Keratinocyte (primary cell): ENCODE measurements around the gene STARD5. TPM values are rescaled to one million over a fixed set of nuclear protein-coding genes. Genes with fewer than 3 reads are reported as not detected.

Source experiments
- DNase-seq: peaks from one replicate; pipeline ENCODE4 v3.0.0-alpha.2; 2011; ENCODE audit warnings: low read depth, missing footprints, low spot score
- FAIRE-seq: peaks from 2 replicates; lab custom pipeline; 2011; peaks lifted over from hg19 to GRCh38; lab: Jason Lieb, UNC
- H2AFZ ChIP-seq: 2 replicates; pipeline ENCODE4 v1.6.0; 2012; ENCODE audit warnings: low read length, control low read depth, inconsistent platforms; ENCODE audit not compliant: control insufficient read depth
- H3K27ac ChIP-seq: 2 replicates; pipeline ENCODE4 v1.5.1; 2011; ENCODE audit warnings: low read length; ENCODE audit not compliant: control insufficient read depth, insufficient read depth
- H3K27me3 ChIP-seq: 3 replicates; pipeline ENCODE4 v1.6.0; 2011; ENCODE audit warnings: low read length; ENCODE audit not compliant: control insufficient read depth, insufficient read depth; ENCODE audit errors: extremely low read depth
- H3K36me3 ChIP-seq, 2 experiments: 2 replicates in 1 of 2; 3 replicates in 1 of 2; pipeline ENCODE4 v1.5.1; 2011; ENCODE audit warnings: low read length in 2 of 2, mild to moderate bottlenecking in 1 of 2; ENCODE audit not compliant: control insufficient read depth in 2 of 2, insufficient read depth in 2 of 2; ENCODE audit errors: extremely low read depth in 1 of 2
- H3K4me1 ChIP-seq: 3 replicates; pipeline ENCODE4 v1.5.1; 2011; ENCODE audit warnings: low read length; ENCODE audit not compliant: control insufficient read depth, insufficient read depth; ENCODE audit errors: extremely low read depth
- H3K4me2 ChIP-seq: 3 replicates; pipeline ENCODE4 v1.6.0; 2011; ENCODE audit warnings: low read depth, low read length; ENCODE audit not compliant: control insufficient read depth, insufficient read depth; ENCODE audit errors: extremely low read depth
- H3K4me3 ChIP-seq, 3 experiments: fragments of 200-600 bp in 1 of 3; sonication (generic) in 1 of 3; 2 replicates in 2 of 3; 3 replicates in 1 of 3; pipeline ENCODE4 v1.5.1; 2011 to 2016; ENCODE audit warnings: low read length in 3 of 3, mild to moderate bottlenecking in 3 of 3, control low read depth in 2 of 3, inconsistent platforms in 1 of 3, low read depth in 1 of 3, mixed read lengths in 1 of 3, mixed run types in 1 of 3, moderate library complexity in 1 of 3; ENCODE audit not compliant: control insufficient read depth in 2 of 3, insufficient read depth in 2 of 3; ENCODE audit errors: extremely low read depth in 1 of 3
- H3K79me2 ChIP-seq: 2 replicates; pipeline ENCODE4 v1.6.0; 2012; ENCODE audit warnings: low read length; ENCODE audit not compliant: control insufficient read depth, insufficient read depth
- H3K9ac ChIP-seq: 3 replicates; pipeline ENCODE4 v1.6.0; 2011; ENCODE audit warnings: low read length; ENCODE audit not compliant: control insufficient read depth, insufficient read depth; ENCODE audit errors: extremely low read depth
- H3K9me1 ChIP-seq: 3 replicates; pipeline ENCODE4 v1.6.0; 2011; ENCODE audit warnings: low read length; ENCODE audit not compliant: control insufficient read depth, insufficient read depth; ENCODE audit errors: extremely low read depth
- H3K9me3 ChIP-seq: 2 replicates; pipeline ENCODE4 v1.5.1; 2012; ENCODE audit warnings: low read depth, low read length; ENCODE audit not compliant: control insufficient read depth
- H4K20me1 ChIP-seq: 3 replicates; pipeline ENCODE4 v1.6.0; 2011; ENCODE audit warnings: low read length; ENCODE audit not compliant: control insufficient read depth, insufficient read depth; ENCODE audit errors: extremely low read depth
- EZH2 ChIP-seq: IDR thresholded peaks from one replicate; pipeline ENCODE4 v1.6.1; 2012; ENCODE audit warnings: inconsistent platforms, mild to moderate bottlenecking, low read length, moderate library complexity
- dilution Hi-C: fragments of 300-500 bp; cut with MboI; formaldehyde crosslinking; loops from one replicate; pipeline ENCODE4 v1.7.0; 2020; ENCODE audit warnings: low sequenced_read_pairs; ENCODE audit not compliant: extremely low pct_ligation_motif_present
- polyA plus RNA-seq, 5 experiments: library from polyadenylated mRNA; depleted of rRNA in 3 of 5; stranded (reverse) in 3 of 5; stranded (forward) in 1 of 5; unstranded in 1 of 5; fragments of >200 nt; gene quantifications; 1 replicate in 1 of 5; 2 replicates in 3 of 5; 3 replicates in 1 of 5; pipeline versions ENCODE4 v1.2.1 to v1.2.3, GENCODE V29; 2011 to 2012; ENCODE audit warnings: missing spikeins in 2 of 5, low read depth in 1 of 5, low replicate concordance in 1 of 5
- TF ChIP-seq, protein P1 (sequence below), 3 experiments: IDR thresholded peaks in 1 of 3; conservative IDR thresholded peaks in 1 of 3; optimal IDR thresholded peaks in 1 of 3; 2 replicates in 2 of 3; 3 replicates in 1 of 3; pipeline versions ENCODE3 to v1.5.1; 2011; ENCODE audit warnings: low read length in 3 of 3, mild to moderate bottlenecking in 3 of 3, moderate library complexity in 2 of 3, control low read depth in 1 of 3, inconsistent platforms in 1 of 3; ENCODE audit not compliant: insufficient read depth in 2 of 3; ENCODE audit errors: extremely low read depth in 1 of 3

STARD5 gene
- polyA plus RNA-seq, 1 donor (not counting 4 experiments of a cell fraction or from before 2014, with no cell fraction given), result 38.8 TPM

DNA sequence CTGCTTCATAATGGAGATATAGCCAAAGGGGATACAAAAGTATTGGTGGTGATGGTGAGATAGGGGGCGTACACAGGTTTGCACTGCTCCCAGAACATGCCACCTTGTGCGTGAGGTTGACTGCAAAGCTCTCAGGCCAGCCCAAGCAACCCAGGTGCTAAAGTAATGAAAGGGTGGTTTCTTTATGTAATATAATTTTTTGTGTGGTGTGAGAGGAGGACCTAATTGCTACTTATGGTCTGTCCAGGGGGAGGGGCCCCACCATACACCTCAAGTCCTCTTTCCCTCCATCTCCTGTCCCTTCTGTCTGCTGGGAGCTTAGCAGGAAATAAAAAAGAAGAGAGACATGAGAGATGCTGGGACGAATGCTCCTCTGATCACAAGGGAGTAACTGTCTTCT lies 53.8 kb downstream of the STARD5 start:
- H3K4me3 ChIP-seq, result no peak overlapping the region
- dilution Hi-C loops, result no loop called here
- TF ChIP-seq, protein P1, sequence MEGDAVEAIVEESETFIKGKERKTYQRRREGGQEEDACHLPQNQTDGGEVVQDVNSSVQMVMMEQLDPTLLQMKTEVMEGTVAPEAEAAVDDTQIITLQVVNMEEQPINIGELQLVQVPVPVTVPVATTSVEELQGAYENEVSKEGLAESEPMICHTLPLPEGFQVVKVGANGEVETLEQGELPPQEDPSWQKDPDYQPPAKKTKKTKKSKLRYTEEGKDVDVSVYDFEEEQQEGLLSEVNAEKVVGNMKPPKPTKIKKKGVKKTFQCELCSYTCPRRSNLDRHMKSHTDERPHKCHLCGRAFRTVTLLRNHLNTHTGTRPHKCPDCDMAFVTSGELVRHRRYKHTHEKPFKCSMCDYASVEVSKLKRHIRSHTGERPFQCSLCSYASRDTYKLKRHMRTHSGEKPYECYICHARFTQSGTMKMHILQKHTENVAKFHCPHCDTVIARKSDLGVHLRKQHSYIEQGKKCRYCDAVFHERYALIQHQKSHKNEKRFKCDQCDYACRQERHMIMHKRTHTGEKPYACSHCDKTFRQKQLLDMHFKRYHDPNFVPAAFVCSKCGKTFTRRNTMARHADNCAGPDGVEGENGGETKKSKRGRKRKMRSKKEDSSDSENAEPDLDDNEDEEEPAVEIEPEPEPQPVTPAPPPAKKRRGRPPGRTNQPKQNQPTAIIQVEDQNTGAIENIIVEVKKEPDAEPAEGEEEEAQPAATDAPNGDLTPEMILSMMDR (optimal IDR thresholded peaks at IDR 0.05 in 1 of 3, IDR thresholded peaks at IDR 0.05 in 1 of 3, conservative IDR thresholded peaks at IDR 0.05 in 1 of 3; ENCODE audit: extremely low read depth in 1 of 3, insufficient read depth in 2 of 3, low read length in 3 of 3), result no peak
- no peak for TF ChIP-seq EZH2
- H2AFZ ChIP-seq, result no peak overlapping the region
- H3K36me3 ChIP-seq, result no peaks in the 10 kb centered on the region
- H3K27ac ChIP-seq, result no peak overlapping the region
- no peaks in the 10 kb centered on the region for H4K20me1 ChIP-seq
- no peak for DNase-seq
- no peak overlapping the region for H3K4me2 ChIP-seq
- no peaks in the 10 kb centered on the region for H3K9me1 ChIP-seq
- no peak overlapping the region for H3K9ac ChIP-seq
- no peaks in the 10 kb centered on the region for H3K9me3 ChIP-seq
- no peaks in the 10 kb centered on the region for H3K79me2 ChIP-seq
- H3K27me3 ChIP-seq, result peaks cover 3% of the 10 kb centered on the region
- FAIRE-seq, result no peak
- H3K4me1 ChIP-seq, result peaks cover 6% of the 10 kb centered on the region

DNA sequence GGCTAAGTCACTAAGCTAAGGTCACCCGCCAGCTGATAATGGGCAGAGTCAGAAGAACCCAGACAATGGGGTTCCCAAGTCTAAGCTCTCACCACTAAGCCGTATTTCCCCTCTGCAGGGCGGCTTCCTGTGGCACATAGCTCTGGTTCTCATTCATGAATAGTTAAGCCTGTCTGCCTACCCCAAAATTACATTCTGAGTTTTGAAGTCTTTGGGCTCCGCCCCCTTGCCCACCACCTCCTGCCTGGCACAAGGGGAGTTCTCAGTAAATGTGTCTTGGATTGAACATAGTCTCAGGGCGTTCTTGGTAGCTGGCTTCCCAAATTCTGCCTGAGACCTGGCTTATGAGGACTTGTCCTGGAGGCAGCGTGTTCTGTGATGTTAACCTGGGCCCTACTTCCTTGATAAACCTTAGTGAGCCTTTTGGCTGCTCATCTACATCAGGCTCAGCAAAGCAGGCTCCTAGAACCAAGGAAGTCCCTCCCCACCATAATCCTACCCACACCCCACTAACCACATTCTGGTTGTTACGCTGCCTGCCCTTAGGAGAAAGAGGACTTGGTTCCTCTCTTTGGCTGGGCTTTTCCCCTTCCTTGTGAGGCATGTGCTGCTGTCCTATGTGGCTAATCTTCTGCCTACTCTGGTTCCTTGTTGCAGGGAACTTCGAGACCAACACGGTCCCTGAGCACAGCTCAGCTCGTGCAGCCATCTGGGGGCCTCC lies 54.9 kb downstream of the STARD5 start:
- no peak overlapping the region for H3K4me3 ChIP-seq
- no peak for FAIRE-seq
- H3K9me1 ChIP-seq, result no peaks in the 10 kb centered on the region
- no peak for DNase-seq
- H2AFZ ChIP-seq, result no peak overlapping the region
- H4K20me1 ChIP-seq, result no peaks in the 10 kb centered on the region
- H3K27me3 ChIP-seq, result peaks cover 3% of the 10 kb centered on the region
- no peak overlapping the region for H3K9ac ChIP-seq
- no peaks in the 10 kb centered on the region for H3K36me3 ChIP-seq
- H3K9me3 ChIP-seq, result no peaks in the 10 kb centered on the region
- H3K79me2 ChIP-seq, result no peaks in the 10 kb centered on the region
- dilution Hi-C loops, result no loop called here
- TF ChIP-seq EZH2, result no peak
- TF ChIP-seq, protein P1 (optimal IDR thresholded peaks at IDR 0.05 in 1 of 3, IDR thresholded peaks at IDR 0.05 in 1 of 3, conservative IDR thresholded peaks at IDR 0.05 in 1 of 3; ENCODE audit: extremely low read depth in 1 of 3, insufficient read depth in 2 of 3, low read length in 3 of 3), result no peak
- H3K27ac ChIP-seq, result no peak overlapping the region
- H3K4me1 ChIP-seq, result peaks cover 6% of the 10 kb centered on the region
- no peak overlapping the region for H3K4me2 ChIP-seq
